Occipital lobe (tissue), 3 donors: Measurements from ENCODE around the gene TTF2. TPM values are rescaled to one million over a fixed set of nuclear protein-coding genes. Genes with fewer than 3 reads are reported as not detected.
"Not testable (repeated sequence)": the region's sequence is repeated elsewhere in the genome, so short reads cannot be mapped to it uniquely, and the experiment has no call there.

ENCODE experiments used
- DNase-seq: peaks from one replicate; lab custom pipeline; 2025; lab: John Stamatoyannopoulos, UW
- small RNA-seq: library from RNA; depleted of rRNA; stranded (forward); fragments of <200 nt; gene quantifications from one replicate; pipeline ENCODE3, GENCODE V24; 2014
- total RNA-seq: library from RNA; depleted of rRNA; stranded (reverse); fragments of >200 nt; gene quantifications from one replicate; pipeline ENCODE4 v1.2.3, GENCODE V29; 2014

Gene TTF2
- total RNA-seq, 1 donor from 2014 or later = 3.0 TPM

DNA sequence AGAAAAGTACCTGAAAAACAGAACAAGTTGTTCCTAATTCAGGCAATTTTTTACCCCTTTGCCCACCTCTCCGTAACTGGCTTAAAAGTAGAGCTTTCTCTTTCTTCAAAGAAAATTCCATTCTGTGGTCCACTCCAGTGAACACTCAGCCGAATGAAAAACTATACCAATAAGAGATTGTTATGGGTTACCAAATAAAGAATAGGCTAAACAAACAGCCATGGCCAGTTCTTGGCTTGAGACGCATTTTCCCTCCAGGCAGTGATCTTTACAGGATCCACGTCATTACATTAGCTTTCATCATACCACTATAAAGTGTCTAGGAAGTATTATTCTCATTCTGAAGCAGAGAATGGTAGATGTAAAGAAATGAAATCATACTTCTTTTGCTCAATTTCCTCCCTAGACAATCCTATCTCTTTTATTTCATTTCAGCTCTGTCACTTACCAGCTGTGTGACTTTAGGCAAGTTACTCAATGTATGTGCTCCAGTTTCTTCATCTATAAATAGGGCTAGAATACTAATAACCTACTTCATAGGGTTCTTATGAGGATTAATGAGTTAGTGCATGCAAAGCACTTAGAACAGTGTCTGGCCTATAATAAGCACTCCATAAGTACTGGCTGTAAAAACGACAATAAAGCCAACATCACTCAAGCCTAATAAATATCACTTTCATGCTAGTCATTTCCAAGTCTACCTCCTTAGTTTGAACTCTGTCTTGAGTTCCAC is 87.9 kb downstream of the TTF2 start:
- no peak for DNase-seq

DNA sequence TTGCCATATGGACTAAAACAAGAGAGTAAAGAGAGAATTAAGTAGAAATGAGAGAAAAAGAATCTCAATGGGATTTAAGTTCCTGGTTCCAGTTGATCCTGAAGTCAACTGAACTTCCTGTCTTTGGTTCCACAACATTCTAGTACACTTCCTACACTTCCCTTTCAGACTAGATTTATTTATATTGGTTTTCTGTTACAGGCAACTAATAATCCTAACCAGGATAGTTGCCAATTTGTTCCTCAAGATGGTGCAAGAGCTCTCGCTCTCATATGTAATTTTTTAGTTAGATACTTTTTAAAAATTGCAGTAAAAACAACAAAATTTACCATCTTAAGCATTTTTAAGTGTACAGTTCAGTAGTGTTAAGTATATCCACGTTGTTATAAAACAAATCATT is 90.2 kb downstream of the TTF2 start:
- no peak for DNase-seq

GRCh38 chr1:117151305-117151704 is 91.2 kb downstream of the TTF2 start:
- not testable (repeated sequence) for DNase-seq

Small RNAs within 50 kb of the gene (small RNA-seq; reads per million reads assigned to genes)
- 0.84 reads per million, percentile 69 among the genes with 10 or more reads in this experiment for gene MIR942

Other genes starting within 250 kb of the TTF2 start
- 52.7 TPM for gene PTGFRN, start 150.4 kb upstream of the TTF2 start, total RNA-seq
- 1.1 TPM for gene CD101, start 58.6 kb upstream of the TTF2 start, total RNA-seq
- 5.0 TPM for gene TRIM45, start 61.4 kb downstream of the TTF2 start, total RNA-seq
- gene VTCN1, start 150.6 kb downstream of the TTF2 start, total RNA-seq = 0.47 TPM